Ascending aorta (tissue), 2 donors: Measurements from ENCODE around the gene VRK1. TPM values are rescaled to one million over a fixed set of nuclear protein-coding genes. Genes with fewer than 3 reads are reported as not detected.

ENCODE experiments used
- DNase-seq, 2 donors: peaks; one replicate each; pipeline ENCODE4 v3.0.0-alpha.2; 2019; ENCODE audit warnings: low spot score in 2 of 2
- H3K27ac ChIP-seq, 2 donors: fragments of 200-600 bp; sonication (generic); one replicate each; pipeline ENCODE4 v1.5.1; 2016 to 2017; ENCODE audit warnings: mild to moderate bottlenecking in 1 of 2
- H3K27me3 ChIP-seq: fragments of 200-600 bp; sonication (generic); one replicate; pipeline ENCODE4 v1.5.1; 2017
- H3K36me3 ChIP-seq, 2 donors: fragments of 200-600 bp; sonication (generic); one replicate each; pipeline ENCODE4 v1.5.1; 2016
- H3K4me1 ChIP-seq, 2 donors: fragments of 200-600 bp; sonication (generic); one replicate each; pipeline ENCODE4 v1.5.1; 2016 to 2017; ENCODE audit warnings: mild to moderate bottlenecking in 1 of 2
- H3K4me3 ChIP-seq, 2 donors: fragments of 200-600 bp; sonication (generic); one replicate each; pipeline ENCODE4 v1.5.1; 2016 to 2017; ENCODE audit warnings: mild to moderate bottlenecking in 1 of 2
- H3K9me3 ChIP-seq, 2 donors: fragments of 200-600 bp; sonication (generic); one replicate each; pipeline ENCODE4 v1.5.1; 2016
- intact Hi-C: fragments of 100-400 bp; cut with DNase I; formaldehyde crosslinking; loops from one replicate; pipeline ENCODE4 v1.15.1; 2023
- total RNA-seq: library from RNA; depleted of rRNA; stranded (reverse); fragments of >200 nt; gene quantifications from one replicate; pipeline ENCODE4 v1.1.0, GENCODE V29; 2016
- TF ChIP-seq, protein P1 (sequence below), 3 experiments: fragments of 200-600 bp in 2 of 3; fragments of 450-650 bp in 1 of 3; sonication (generic) in 2 of 3; IDR thresholded peaks; one replicate each; pipeline ENCODE4 v1.5.1; 2016 to 2019; ENCODE audit warnings: antibody characterized with exemption in 3 of 3, mild to moderate bottlenecking in 1 of 3, moderate library complexity in 1 of 3

Gene VRK1
- total RNA-seq, 1 donor from 2014 or later = 2.4 TPM

DNA sequence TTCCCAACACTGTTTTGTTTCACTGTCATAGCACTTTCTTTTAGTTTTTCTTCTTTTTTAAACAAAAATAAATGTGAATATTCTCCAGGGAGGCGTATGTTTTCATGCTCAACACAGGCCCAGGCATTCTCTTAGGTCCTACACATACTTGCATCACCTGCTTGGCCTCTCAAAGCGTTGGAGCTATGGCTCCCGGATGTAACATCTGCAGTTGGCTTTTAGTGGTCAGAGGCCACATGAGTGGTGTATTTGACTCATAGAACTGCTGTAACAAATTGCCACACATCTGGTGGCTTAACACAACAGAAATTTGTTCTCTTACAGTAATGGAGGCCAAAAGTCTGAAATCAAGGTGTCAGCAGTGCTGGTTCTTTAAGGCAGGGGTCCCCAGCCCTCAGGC, 44.6 kb upstream of the VRK1 start:
- TF ChIP-seq, protein P1, sequence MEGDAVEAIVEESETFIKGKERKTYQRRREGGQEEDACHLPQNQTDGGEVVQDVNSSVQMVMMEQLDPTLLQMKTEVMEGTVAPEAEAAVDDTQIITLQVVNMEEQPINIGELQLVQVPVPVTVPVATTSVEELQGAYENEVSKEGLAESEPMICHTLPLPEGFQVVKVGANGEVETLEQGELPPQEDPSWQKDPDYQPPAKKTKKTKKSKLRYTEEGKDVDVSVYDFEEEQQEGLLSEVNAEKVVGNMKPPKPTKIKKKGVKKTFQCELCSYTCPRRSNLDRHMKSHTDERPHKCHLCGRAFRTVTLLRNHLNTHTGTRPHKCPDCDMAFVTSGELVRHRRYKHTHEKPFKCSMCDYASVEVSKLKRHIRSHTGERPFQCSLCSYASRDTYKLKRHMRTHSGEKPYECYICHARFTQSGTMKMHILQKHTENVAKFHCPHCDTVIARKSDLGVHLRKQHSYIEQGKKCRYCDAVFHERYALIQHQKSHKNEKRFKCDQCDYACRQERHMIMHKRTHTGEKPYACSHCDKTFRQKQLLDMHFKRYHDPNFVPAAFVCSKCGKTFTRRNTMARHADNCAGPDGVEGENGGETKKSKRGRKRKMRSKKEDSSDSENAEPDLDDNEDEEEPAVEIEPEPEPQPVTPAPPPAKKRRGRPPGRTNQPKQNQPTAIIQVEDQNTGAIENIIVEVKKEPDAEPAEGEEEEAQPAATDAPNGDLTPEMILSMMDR (IDR thresholded peaks at IDR 0.05) = no peak
- no peak for DNase-seq
- no peaks in the 10 kb centered on the region for H3K4me1 ChIP-seq
- no peaks in the 10 kb centered on the region for H3K27me3 ChIP-seq
- intact Hi-C loops = no loop called here
- H3K27ac ChIP-seq = no peak overlapping the region
- no peaks in the 10 kb centered on the region for H3K36me3 ChIP-seq
- H3K4me3 ChIP-seq = no peak overlapping the region
- H3K9me3 ChIP-seq = no peaks in the 10 kb centered on the region

DNA sequence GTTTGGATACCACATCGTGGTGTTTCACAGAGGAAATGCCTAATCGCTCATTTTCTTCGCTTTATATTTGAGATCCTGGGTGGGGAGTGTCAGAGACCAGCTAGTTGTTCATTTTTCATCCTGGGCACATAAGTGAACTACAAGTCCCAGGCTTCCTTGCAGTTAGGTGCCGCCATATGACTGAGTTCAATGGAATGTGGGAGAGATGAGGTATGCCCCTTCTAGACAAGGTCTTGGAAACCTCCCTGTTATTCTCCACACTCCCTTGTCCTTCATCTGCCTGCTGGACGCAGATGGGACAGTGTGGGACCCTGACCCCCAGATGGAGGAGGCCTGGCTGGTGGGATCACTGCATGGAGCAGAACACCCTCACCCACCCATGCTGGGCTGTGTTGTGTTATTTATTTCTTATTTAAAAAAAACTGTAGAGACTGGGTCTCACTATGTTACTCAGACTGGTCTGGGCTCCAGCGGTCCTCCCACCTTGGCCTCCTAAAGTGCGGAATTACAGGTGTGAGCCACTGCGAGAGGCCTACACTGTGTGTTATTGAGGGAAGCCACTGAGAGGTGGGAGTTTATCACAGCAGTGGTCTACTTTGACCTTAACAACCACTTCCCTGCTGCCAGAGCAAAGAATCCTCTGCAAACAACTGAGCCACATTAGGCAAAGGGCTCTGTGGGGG, 42.9 kb upstream of the VRK1 start:
- H3K9me3 ChIP-seq = no peaks in the 10 kb centered on the region
- no peaks in the 10 kb centered on the region for H3K36me3 ChIP-seq
- H3K4me1 ChIP-seq = no peaks in the 10 kb centered on the region
- no peak for DNase-seq
- no peak overlapping the region for H3K4me3 ChIP-seq
- intact Hi-C loops = no loop called here
- H3K27me3 ChIP-seq = no peaks in the 10 kb centered on the region
- no peak overlapping the region for H3K27ac ChIP-seq
- TF ChIP-seq, protein P1 (IDR thresholded peaks at IDR 0.05) = no peak

DNA sequence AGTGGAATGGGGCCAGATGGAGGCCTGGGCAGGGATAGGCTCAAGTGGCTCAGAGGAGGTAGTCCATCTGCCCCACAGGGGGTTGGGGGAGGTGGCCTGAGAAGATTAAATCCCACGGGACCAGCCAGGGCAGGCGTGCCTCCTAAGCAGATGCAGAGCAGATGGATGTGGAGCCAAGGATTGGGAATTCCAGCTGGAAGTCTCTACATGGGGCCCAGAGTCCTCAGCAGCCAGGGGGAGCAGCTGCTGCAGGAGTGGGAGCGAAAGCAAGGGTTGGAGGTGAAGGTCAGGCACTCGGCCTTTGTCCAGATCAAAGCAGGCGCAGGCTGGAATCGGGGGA, 42.4 kb upstream of the VRK1 start:
- Histone ChIP-seq H3K4me3 (no peak overlapping the region), H3K4me1 (no peaks in the 10 kb centered on the region), H3K9me3 (no peaks in the 10 kb centered on the region), H3K36me3 (no peaks in the 10 kb centered on the region), H3K27me3 (no peaks in the 10 kb centered on the region), H3K27ac (no peak overlapping the region)
- TF ChIP-seq, protein P1 (IDR thresholded peaks at IDR 0.05) = no peak
- DNase-seq = no peak
- intact Hi-C loops = no loop called here

DNA sequence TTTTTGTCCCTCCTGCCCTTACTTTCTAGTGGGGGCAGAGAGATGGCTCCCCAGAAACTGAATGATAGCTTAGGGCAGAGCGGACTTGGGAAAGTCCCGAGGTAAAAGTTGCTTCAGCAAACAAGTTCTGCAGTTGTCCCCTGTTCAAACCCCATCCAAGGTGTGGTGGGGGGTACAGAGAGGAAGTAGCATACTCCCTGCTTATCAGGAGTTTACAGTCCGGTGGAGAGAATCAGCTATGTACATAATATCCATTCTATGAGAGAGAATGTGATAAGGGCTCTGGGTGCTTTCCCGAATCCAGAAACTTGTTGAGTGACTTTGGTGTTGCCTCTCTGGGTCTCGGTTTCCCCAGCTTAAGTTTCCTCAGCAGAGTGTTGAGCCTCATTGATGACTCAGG, 40.4 kb upstream of the VRK1 start:
- no peaks in the 10 kb centered on the region for H3K27me3 ChIP-seq
- no peak overlapping the region for H3K4me3 ChIP-seq
- H3K4me1 ChIP-seq = no peaks in the 10 kb centered on the region
- no peak for DNase-seq
- no peaks in the 10 kb centered on the region for H3K36me3 ChIP-seq
- TF ChIP-seq, protein P1 (IDR thresholded peaks at IDR 0.05) = no peak
- intact Hi-C loops = no loop called here
- H3K27ac ChIP-seq = no peak overlapping the region
- no peaks in the 10 kb centered on the region for H3K9me3 ChIP-seq

DNA sequence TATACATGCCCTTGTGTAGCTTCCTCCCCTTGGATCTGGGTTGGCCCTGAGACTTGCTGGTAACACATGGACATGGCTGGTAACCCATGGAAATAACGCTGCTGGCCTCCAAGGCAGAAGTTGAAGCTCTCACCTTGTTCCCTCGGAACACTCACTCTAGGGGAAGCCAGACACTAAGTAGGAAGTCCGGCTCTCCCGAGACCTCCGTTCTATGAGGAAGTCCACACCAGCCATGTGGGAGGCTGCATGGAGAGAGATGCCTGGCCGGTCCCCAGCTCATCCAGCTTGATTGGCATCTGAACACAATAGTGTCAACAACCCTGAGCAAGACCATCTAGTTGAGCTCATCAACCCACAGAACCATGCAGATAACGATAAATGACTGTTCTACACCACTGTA, 39.7 kb upstream of the VRK1 start:
- DNase-seq = peak in 1 of 2 donors; percentile 15
- H3K27me3 ChIP-seq = no peaks in the 10 kb centered on the region
- H3K9me3 ChIP-seq = no peaks in the 10 kb centered on the region
- TF ChIP-seq, protein P1 (IDR thresholded peaks at IDR 0.05) = no peak
- intact Hi-C loops = no loop called here
- H3K27ac ChIP-seq = no peak overlapping the region
- no peaks in the 10 kb centered on the region for H3K4me1 ChIP-seq
- no peak overlapping the region for H3K4me3 ChIP-seq
- no peaks in the 10 kb centered on the region for H3K36me3 ChIP-seq

DNA sequence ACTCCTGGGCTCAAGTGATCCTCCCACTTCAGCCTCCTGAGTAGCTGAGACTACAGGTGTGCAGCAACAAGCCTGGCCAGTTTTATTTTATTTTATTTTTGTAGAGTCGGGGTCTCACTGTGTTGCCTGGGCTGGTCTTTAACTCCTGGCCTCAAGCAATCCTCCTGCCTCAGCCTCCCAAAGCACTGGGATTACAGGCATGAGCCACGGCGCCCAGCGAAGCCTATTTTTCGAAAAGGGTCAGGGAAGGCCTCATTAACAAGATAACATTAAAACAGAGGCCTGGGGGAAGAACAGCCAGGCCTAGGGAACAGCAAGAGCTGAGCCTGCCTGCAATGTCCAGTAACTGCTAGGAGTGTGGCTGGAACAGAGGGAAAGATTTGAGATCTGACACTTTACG, 36.1 kb upstream of the VRK1 start:
- no peaks in the 10 kb centered on the region for H3K9me3 ChIP-seq

More for the DNA sequence above, 36.1 kb upstream of the VRK1 start:
- H3K27me3 ChIP-seq = no peaks in the 10 kb centered on the region
- no peak overlapping the region for H3K4me3 ChIP-seq
- no peaks in the 10 kb centered on the region for H3K36me3 ChIP-seq
- intact Hi-C loops = no loop called here
- no peaks in the 10 kb centered on the region for H3K4me1 ChIP-seq
- TF ChIP-seq, protein P1 (IDR thresholded peaks at IDR 0.05) = no peak
- DNase-seq = no peak
- H3K27ac ChIP-seq = no peak overlapping the region
